ENCODE measurements around the gene SPRR4.

The SPRR4 gene

GRCh38 chr1:152961226-152961891 is 9.1 kb upstream of the SPRR4 start:
- DNase-seq (ENCODE audit: low spot score), result no peak
- in situ Hi-C loops (cut with MboI; ENCODE audit: low sequenced_read_pairs, unreplicated experiment), result loop anchor here (25.0 kb wide), 1 partner anchor 226 kb away; no protein-coding TSS in a partner anchor

DNA sequence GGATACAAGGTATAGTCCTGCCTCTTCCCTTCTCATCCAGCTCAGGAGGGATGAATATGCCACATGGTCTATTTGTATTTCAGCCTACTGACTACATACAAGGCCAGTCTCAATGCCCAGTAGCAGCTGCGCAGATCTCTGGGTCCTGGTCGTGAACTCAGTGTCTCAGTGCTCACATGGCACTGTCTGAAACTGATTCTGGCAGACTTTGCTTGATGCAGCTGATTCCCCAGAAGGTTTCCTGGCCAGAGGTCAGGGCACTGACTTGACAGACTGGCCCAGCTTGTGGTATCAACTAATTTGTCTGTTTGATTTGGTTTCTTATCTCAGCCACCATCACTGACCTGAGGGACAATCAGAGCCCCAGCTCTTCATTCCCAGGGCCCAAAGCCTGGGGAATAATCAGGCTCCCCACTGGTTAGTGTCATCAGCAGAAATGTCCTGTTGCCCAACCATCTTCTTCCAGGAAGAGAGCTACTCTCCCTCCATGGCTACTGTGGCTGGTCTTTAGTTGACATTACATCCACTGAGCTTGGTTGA is 7.5 kb upstream of the SPRR4 start:
- TF ChIP-seq, protein P1, sequence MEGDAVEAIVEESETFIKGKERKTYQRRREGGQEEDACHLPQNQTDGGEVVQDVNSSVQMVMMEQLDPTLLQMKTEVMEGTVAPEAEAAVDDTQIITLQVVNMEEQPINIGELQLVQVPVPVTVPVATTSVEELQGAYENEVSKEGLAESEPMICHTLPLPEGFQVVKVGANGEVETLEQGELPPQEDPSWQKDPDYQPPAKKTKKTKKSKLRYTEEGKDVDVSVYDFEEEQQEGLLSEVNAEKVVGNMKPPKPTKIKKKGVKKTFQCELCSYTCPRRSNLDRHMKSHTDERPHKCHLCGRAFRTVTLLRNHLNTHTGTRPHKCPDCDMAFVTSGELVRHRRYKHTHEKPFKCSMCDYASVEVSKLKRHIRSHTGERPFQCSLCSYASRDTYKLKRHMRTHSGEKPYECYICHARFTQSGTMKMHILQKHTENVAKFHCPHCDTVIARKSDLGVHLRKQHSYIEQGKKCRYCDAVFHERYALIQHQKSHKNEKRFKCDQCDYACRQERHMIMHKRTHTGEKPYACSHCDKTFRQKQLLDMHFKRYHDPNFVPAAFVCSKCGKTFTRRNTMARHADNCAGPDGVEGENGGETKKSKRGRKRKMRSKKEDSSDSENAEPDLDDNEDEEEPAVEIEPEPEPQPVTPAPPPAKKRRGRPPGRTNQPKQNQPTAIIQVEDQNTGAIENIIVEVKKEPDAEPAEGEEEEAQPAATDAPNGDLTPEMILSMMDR (IDR thresholded peaks at IDR 0.05; ENCODE audit: borderline replicate concordance, control extremely low read depth, extremely low read depth, insufficient read depth, missing control alignments), result no peak
- in situ Hi-C loops (cut with MboI; ENCODE audit: low sequenced_read_pairs, unreplicated experiment), result loop anchor here (25.0 kb wide), 1 partner anchor 224 kb away; no protein-coding TSS in a partner anchor
- no peak for DNase-seq (ENCODE audit: low spot score)

More at GRCh38 chr1:152961226-152961891, 9.1 kb upstream of the SPRR4 start:
- TF ChIP-seq, protein P1 (IDR thresholded peaks at IDR 0.05; ENCODE audit: borderline replicate concordance, control extremely low read depth, extremely low read depth, insufficient read depth, missing control alignments), result no peak

DNA sequence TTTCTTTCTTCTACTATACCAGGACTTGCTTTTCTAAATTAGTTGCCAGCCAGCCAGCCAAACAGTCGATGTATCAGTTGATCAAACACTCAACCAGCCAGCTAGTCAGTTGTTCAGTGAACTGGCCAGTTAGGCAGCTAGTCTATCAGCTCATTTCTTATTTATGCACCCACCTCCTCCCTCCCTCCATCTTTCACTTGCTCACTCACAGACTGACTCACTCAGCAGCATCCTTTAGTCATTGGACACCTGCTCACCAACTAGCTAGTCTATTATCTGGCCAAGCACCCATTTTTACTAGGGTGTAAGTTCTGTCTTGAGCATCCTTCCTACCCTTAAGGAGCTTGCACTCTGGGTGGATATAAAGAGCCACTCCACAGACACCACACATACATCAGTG is 5.9 kb upstream of the SPRR4 start:
- in situ Hi-C loops (cut with MboI; ENCODE audit: low sequenced_read_pairs, unreplicated experiment), result loop anchor here (25.0 kb wide), 1 partner anchor 223 kb away; no protein-coding TSS in a partner anchor
- no peak for DNase-seq (ENCODE audit: low spot score)
- TF ChIP-seq, protein P1 (IDR thresholded peaks at IDR 0.05; ENCODE audit: borderline replicate concordance, control extremely low read depth, extremely low read depth, insufficient read depth, missing control alignments), result no peak

- no peak for DNase-seq (ENCODE audit: low spot score)
- in situ Hi-C loops (cut with MboI; ENCODE audit: low sequenced_read_pairs, unreplicated experiment), result loop anchor here (25.0 kb wide), 1 partner anchor 221 kb away; no protein-coding TSS in a partner anchor
- TF ChIP-seq, protein P1 (IDR thresholded peaks at IDR 0.05; ENCODE audit: borderline replicate concordance, control extremely low read depth, extremely low read depth, insufficient read depth, missing control alignments), result no peak
These were observed 4.6 kb upstream of the SPRR4 start for GRCh38 chr1:152965853-152966252.

GRCh38 chr1:152967201-152967600 is 3.2 kb upstream of the SPRR4 start:
- in situ Hi-C loops (cut with MboI; ENCODE audit: low sequenced_read_pairs, unreplicated experiment), result loop anchor here (25.0 kb wide), 1 partner anchor 220 kb away; no protein-coding TSS in a partner anchor
- TF ChIP-seq, protein P1 (IDR thresholded peaks at IDR 0.05; ENCODE audit: borderline replicate concordance, control extremely low read depth, extremely low read depth, insufficient read depth, missing control alignments), result no peak
- DNase-seq (ENCODE audit: low spot score), result no peak

DNA sequence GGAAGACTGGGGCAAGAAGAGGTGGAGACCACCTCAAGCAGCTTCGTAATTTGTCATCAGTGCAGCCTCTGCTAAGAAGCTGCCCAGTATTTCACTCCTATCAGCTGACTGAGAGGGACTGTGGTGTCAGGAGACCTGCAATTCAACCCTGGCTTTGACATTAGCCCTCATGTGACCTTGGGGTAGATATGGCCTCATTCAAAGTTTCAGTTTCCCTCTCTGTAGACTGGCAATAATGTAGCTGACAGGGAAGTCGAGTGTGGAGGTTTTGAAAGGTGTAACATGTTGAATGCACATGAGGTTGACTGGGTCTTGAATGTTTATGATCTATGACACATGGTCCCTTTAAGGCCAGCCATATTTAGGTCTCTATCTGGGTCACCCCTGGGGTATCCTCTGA is 2.2 kb upstream of the SPRR4 start:
- DNase-seq (ENCODE audit: low spot score), result peak; percentile 27
- in situ Hi-C loops (cut with MboI; ENCODE audit: low sequenced_read_pairs, unreplicated experiment), result loop anchor here (25.0 kb wide), 1 partner anchor 219 kb away; no protein-coding TSS in a partner anchor
- TF ChIP-seq, protein P1 (IDR thresholded peaks at IDR 0.05; ENCODE audit: borderline replicate concordance, control extremely low read depth, extremely low read depth, insufficient read depth, missing control alignments), result no peak
